Endodermal cell (in vitro differentiated cells): ENCODE measurements around the gene RSPO3. TPM values are rescaled to one million over a fixed set of nuclear protein-coding genes. Genes with fewer than 3 reads are reported as not detected.
"Not testable (repeated sequence)": the region's sequence is repeated elsewhere in the genome, so short reads cannot be mapped to it uniquely, and the experiment has no call there.

ENCODE experiments used
- DNase-seq: peaks from one replicate; pipeline ENCODE4 v3.0.0-alpha.2; 2017
- H3K27ac ChIP-seq: 2 replicates; pipeline ENCODE4 v1.5.1; 2013; ENCODE audit warnings: mild to moderate bottlenecking, low read depth, low read length, moderate library complexity
- H3K27me3 ChIP-seq: 2 replicates; pipeline ENCODE4 v1.6.1; 2013; ENCODE audit warnings: mild to moderate bottlenecking, low read length, moderate library complexity; ENCODE audit not compliant: insufficient read depth, control insufficient read depth, poor library complexity, severe bottlenecking
- H3K36me3 ChIP-seq: 2 replicates; pipeline ENCODE4 v1.7.0; 2013; ENCODE audit warnings: mild to moderate bottlenecking, low read length, moderate library complexity; ENCODE audit not compliant: control insufficient read depth, insufficient read depth
- H3K4me1 ChIP-seq: one replicate; pipeline ENCODE4 v1.7.0; 2013; ENCODE audit warnings: low read length; ENCODE audit not compliant: control insufficient read depth, insufficient read depth
- H3K4me3 ChIP-seq: 2 replicates; pipeline ENCODE4 v1.5.1; 2013; ENCODE audit warnings: mild to moderate bottlenecking, low read length, moderate library complexity
- H3K9ac ChIP-seq: 2 replicates; pipeline ENCODE4 v1.6.1; 2013; ENCODE audit warnings: mild to moderate bottlenecking, low read length, moderate library complexity; ENCODE audit not compliant: poor library complexity, severe bottlenecking; ENCODE audit errors: extremely low read depth
- H3K9me3 ChIP-seq: 2 replicates; pipeline ENCODE4 v1.6.1; 2013; ENCODE audit warnings: mild to moderate bottlenecking, low read length, moderate library complexity; ENCODE audit not compliant: control insufficient read depth
- H3K27ac Mint-ChIP-seq: 2 replicates; pipeline ENCODE4 v1.8.0; 2020; ENCODE audit warnings: mixed read lengths
- H3K27me3 Mint-ChIP-seq: 2 replicates; pipeline ENCODE4 v1.8.0; 2021; ENCODE audit warnings: mild to moderate bottlenecking, mixed read lengths; ENCODE audit not compliant: insufficient read depth
- H3K36me3 Mint-ChIP-seq: 2 replicates; pipeline ENCODE4 v1.8.0; 2020; ENCODE audit warnings: low read depth, mixed read lengths
- H3K4me1 Mint-ChIP-seq: 2 replicates; pipeline ENCODE4 v1.8.0; 2020; ENCODE audit warnings: mixed read lengths
- H3K4me3 Mint-ChIP-seq: 2 replicates; pipeline ENCODE4 v1.8.0; 2020; ENCODE audit warnings: mild to moderate bottlenecking, moderate library complexity, mixed read lengths
- H3K9me3 Mint-ChIP-seq: 2 replicates; pipeline ENCODE4 v1.8.0; 2020; ENCODE audit warnings: mild to moderate bottlenecking, mixed read lengths
- WGBS, 2 experiments: methylation state at CpG; one replicate each; pipeline versions ENCODE4 v1.1.5 to v1.1.7; 2013; ENCODE audit warnings: missing lambda C conversion rate in 2 of 2, mixed read lengths in 1 of 2; ENCODE audit not compliant: insufficient coverage in 1 of 2, insufficient read length in 1 of 2; 5-methylcytosine and 5-hydroxymethylcytosine counted together
- total RNA-seq, 2 donors: library from RNA; stranded (reverse); fragmentation: NEBNext Ultra II Directional in 1 of 2; extraction: Animal tissue kit (Norgen Biotek cat#: 25700) in 1 of 2; gene quantifications; 2 replicates in 1 of 2; 3 replicates in 1 of 2; pipeline ENCODE4 v1.2.1, GENCODE V29; 2021
- TF ChIP-seq, protein P1 (sequence below): fragments of 200-600 bp; sonication (generic); conservative IDR thresholded peaks from 2 replicates; pipeline ENCODE4 v1.5.0; 2021; ENCODE audit warnings: antibody characterized with exemption, mild to moderate bottlenecking

The RSPO3 gene
- total RNA-seq, 2 donors from 2014 or later, result 0.20 to 0.31 TPM

DNA sequence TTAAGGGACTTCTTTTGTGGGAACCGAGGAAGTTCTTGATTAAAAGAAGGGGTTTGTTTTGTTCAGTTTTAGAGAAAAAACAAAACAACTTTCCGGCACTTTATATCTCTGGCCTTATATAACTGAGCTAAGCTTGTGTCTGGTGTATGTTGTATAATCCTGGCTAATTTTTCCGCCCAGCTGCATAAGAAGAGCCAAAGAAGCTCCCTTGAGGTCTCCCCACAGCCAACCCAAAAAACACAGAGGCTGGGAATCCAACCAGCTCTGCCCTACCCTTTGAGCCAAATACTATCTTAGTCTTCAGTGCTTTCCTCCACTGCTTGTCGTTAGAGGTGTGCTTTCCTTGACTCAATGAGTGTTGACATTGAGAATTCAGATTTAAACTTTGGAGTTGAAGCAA is 102.7 kb downstream of the RSPO3 start:
- no peak overlapping the region for H3K4me3 Mint-ChIP-seq

DNA sequence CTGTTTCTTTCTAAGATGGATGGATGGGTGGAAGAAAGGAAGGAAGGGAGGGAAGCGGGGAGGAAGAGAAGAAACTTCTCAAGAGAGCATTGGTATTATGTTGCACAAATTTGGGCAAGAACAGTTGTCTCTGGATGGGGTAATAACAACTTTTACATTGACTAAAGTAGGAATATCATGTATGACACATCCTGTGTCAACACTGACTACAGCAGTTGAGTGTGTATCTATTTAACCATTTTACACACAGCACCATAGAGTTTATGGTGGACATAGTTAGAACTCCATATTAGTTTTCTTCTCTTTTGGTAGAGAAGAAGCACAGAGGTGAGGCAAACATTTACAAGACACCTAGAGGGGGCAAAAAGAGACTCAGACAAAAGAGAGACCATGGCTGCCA is 103.9 kb downstream of the RSPO3 start:
- H3K27ac Mint-ChIP-seq, result no peak overlapping the region
- WGBS, 2 experiments, result 88% methylated on average over 1 of the region's 1 CpG; no CpG with 5 or more reads in 1 of the 2 experiments
- Histone ChIP-seq H3K9ac (no peak overlapping the region), H3K27me3 (peaks cover 53% of the 10 kb centered on the region), H3K4me1 (peaks cover 4% of the 10 kb centered on the region), H3K4me3 (no peak overlapping the region), H3K36me3 (no peaks in the 10 kb centered on the region), H3K9me3 (no peaks in the 10 kb centered on the region), H3K27ac (no peak overlapping the region)
- H3K9me3 Mint-ChIP-seq, result no peaks in the 10 kb centered on the region
- peaks cover 8% of the 10 kb centered on the region for H3K4me1 Mint-ChIP-seq
- TF ChIP-seq, protein P1, sequence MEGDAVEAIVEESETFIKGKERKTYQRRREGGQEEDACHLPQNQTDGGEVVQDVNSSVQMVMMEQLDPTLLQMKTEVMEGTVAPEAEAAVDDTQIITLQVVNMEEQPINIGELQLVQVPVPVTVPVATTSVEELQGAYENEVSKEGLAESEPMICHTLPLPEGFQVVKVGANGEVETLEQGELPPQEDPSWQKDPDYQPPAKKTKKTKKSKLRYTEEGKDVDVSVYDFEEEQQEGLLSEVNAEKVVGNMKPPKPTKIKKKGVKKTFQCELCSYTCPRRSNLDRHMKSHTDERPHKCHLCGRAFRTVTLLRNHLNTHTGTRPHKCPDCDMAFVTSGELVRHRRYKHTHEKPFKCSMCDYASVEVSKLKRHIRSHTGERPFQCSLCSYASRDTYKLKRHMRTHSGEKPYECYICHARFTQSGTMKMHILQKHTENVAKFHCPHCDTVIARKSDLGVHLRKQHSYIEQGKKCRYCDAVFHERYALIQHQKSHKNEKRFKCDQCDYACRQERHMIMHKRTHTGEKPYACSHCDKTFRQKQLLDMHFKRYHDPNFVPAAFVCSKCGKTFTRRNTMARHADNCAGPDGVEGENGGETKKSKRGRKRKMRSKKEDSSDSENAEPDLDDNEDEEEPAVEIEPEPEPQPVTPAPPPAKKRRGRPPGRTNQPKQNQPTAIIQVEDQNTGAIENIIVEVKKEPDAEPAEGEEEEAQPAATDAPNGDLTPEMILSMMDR, result no peak
- H3K36me3 Mint-ChIP-seq, result no peaks in the 10 kb centered on the region
- H3K4me3 Mint-ChIP-seq, result no peak overlapping the region
- DNase-seq, result no peak
- H3K27me3 Mint-ChIP-seq, result peaks cover 26% of the 10 kb centered on the region

More for the DNA sequence above, 102.7 kb downstream of the RSPO3 start:
- no peaks in the 10 kb centered on the region for H3K36me3 ChIP-seq
- H3K9me3 ChIP-seq, result no peaks in the 10 kb centered on the region
- WGBS, 2 experiments, result 90 to 91% methylated on average over 3 to 4 of the region's 4 CpGs
- no peak overlapping the region for H3K27ac Mint-ChIP-seq
- no peak for DNase-seq
- no peaks in the 10 kb centered on the region for H3K36me3 Mint-ChIP-seq
- no peak overlapping the region for H3K9ac ChIP-seq
- H3K27ac ChIP-seq, result no peak overlapping the region
- H3K27me3 Mint-ChIP-seq, result peaks cover 34% of the 10 kb centered on the region
- no peak overlapping the region for H3K4me3 ChIP-seq
- peaks cover 65% of the 10 kb centered on the region for H3K27me3 ChIP-seq
- peaks cover 8% of the 10 kb centered on the region for H3K4me1 Mint-ChIP-seq
- TF ChIP-seq, protein P1, result no peak
- H3K4me1 ChIP-seq, result peaks cover 4% of the 10 kb centered on the region
- H3K9me3 Mint-ChIP-seq, result no peaks in the 10 kb centered on the region

DNA sequence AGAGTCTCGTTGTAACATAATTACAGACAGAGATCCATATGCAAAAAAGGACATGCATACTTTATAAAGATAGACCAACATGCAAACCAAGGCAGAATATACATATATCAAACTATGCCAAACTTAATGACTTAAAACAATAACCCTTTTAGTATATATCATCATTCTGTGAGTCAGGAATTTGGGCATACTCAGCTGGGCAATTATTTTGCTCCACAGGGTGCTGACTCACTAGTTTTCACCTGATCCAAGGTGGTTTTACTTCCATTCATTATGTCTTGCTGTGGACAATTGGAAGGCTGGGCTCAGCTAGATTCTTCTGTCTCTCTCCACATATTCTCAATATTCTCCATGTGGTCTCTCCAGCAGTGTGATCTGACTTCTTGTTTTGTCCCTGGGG is 107.0 kb downstream of the RSPO3 start:
- Mint-ChIP-seq H3K36me3 (no peaks in the 10 kb centered on the region), H3K27ac (no peak overlapping the region), H3K9me3 (peaks cover under 1% of the 10 kb centered on the region), H3K4me1 (peaks cover 3% of the 10 kb centered on the region), H3K27me3 (peaks cover 15% of the 10 kb centered on the region), H3K4me3 (no peak overlapping the region)
- 86% methylated on average over 1 of the region's 1 CpG; no CpG with 5 or more reads in 1 of the 2 experiments for WGBS, 2 experiments
- no peak overlapping the region for H3K27ac ChIP-seq
- DNase-seq, result no peak
- no peak overlapping the region for H3K4me3 ChIP-seq
- TF ChIP-seq, protein P1, result no peak
- H3K36me3 ChIP-seq, result no peaks in the 10 kb centered on the region
- no peak overlapping the region for H3K9ac ChIP-seq
- no peaks in the 10 kb centered on the region for H3K4me1 ChIP-seq
- no peaks in the 10 kb centered on the region for H3K9me3 ChIP-seq
- H3K27me3 ChIP-seq, result peaks cover 30% of the 10 kb centered on the region

DNA sequence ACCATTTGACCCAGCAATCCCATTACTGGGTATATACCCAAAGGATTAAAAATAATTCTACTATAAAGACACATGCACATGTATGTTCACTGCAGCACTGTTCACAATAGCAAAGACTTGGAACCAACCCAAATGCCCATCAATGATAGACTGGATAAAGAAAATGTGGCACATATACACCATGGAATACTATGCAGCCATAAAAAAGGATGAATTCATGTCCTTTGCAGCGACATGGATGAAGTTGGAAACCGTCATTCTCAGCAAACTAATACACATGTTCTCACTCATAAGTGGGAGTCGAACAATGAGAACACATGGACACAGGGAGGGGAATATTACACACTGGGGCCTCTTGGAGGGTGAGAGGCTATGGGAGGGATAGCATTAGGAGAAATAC is 115.3 kb downstream of the RSPO3 start:
- H3K9me3 ChIP-seq, H3K27ac ChIP-seq, H3K36me3 ChIP-seq, DNase-seq, H3K4me1 Mint-ChIP-seq, H3K4me3 ChIP-seq, H3K4me1 ChIP-seq, H3K27me3 ChIP-seq, H3K36me3 Mint-ChIP-seq, H3K9ac ChIP-seq, H3K27me3 Mint-ChIP-seq, H3K27ac Mint-ChIP-seq, H3K4me3 Mint-ChIP-seq: not testable (repeated sequence)
- WGBS, 2 experiments, result 60% methylated on average over 3 of the region's 3 CpGs; no CpG with 5 or more reads in 1 of the 2 experiments
- H3K9me3 Mint-ChIP-seq, result peaks cover 15% of the 10 kb centered on the region
